GM12878 (cell line): ENCODE measurements around the gene SLC36A4. TPM values are rescaled to one million over a fixed set of nuclear protein-coding genes. Genes with fewer than 3 reads are reported as not detected.

Source experiments
- ATF2 ChIP-seq: IDR thresholded peaks from 2 replicates; pipeline ENCODE4 v1.6.1; 2012; ENCODE audit warnings: low read length, inconsistent platforms
- BCL3 ChIP-seq: IDR thresholded peaks from 2 replicates; pipeline ENCODE4 v1.6.1; 2011; ENCODE audit warnings: borderline replicate concordance, low read depth, mild to moderate bottlenecking, moderate library complexity, low read length; ENCODE audit not compliant: insufficient read depth, poor library complexity, severe bottlenecking
- CBX3 ChIP-seq: fragments of 200-600 bp; sonication (generic); IDR thresholded peaks from 2 replicates; pipeline ENCODE4 v1.6.1; 2016; ENCODE audit warnings: low read depth, borderline replicate concordance
- CHD1 ChIP-seq: IDR thresholded peaks from 2 replicates; pipeline ENCODE4 v1.6.1; 2012; ENCODE audit warnings: low read depth, low read length, improper control_type of control experiment
- CTCF ChIP-seq, 3 experiments: IDR thresholded peaks in 2 of 3; conservative IDR thresholded peaks in 1 of 3; 2 replicates each; pipeline ENCODE4 v1.5.1; 2011; ENCODE audit warnings: low read depth in 3 of 3, low read length in 3 of 3, mild to moderate bottlenecking in 3 of 3, control low read depth in 2 of 3, moderate library complexity in 2 of 3, inconsistent platforms in 1 of 3, mixed read lengths in 1 of 3; ENCODE audit not compliant: control insufficient read depth in 2 of 3, insufficient read depth in 1 of 3; ENCODE audit errors: extremely low read depth in 1 of 3
- KLF5 ChIP-seq: fragments of 450-650 bp; IDR thresholded peaks from 2 replicates; pipeline ENCODE4 v1.6.1; 2014; ENCODE audit warnings: mild to moderate bottlenecking; ENCODE audit not compliant: partially characterized antibody
- MAX ChIP-seq: IDR thresholded peaks from 2 replicates; pipeline ENCODE4 v1.6.1; 2012; ENCODE audit warnings: low read depth, low read length, improper control_type of control experiment
- MEF2B ChIP-seq: fragments of 450-650 bp; IDR thresholded peaks from 2 replicates; pipeline ENCODE4 v1.6.1; 2018; ENCODE audit warnings: mild to moderate bottlenecking, moderate library complexity; ENCODE audit not compliant: partially characterized antibody, poor library complexity, severe bottlenecking
- MLLT1 ChIP-seq: fragments of 450-650 bp; IDR thresholded peaks from 2 replicates; pipeline ENCODE4 v1.6.1; 2016; ENCODE audit warnings: mild to moderate bottlenecking
- MXI1 ChIP-seq: fragments of 150-350 bp; IDR thresholded peaks from 2 replicates; pipeline ENCODE4 v1.6.1; 2011; ENCODE audit warnings: low read depth, mild to moderate bottlenecking, inconsistent platforms, low read length, improper control_type of control experiment
- NR2C1 ChIP-seq: fragments of 450-650 bp; IDR thresholded peaks from 2 replicates; pipeline ENCODE4 v1.6.1; 2017; ENCODE audit warnings: antibody characterized with exemption, mild to moderate bottlenecking, moderate library complexity
- RAD21 ChIP-seq: IDR thresholded peaks from 2 replicates; pipeline ENCODE4 v1.6.1; 2011; ENCODE audit warnings: mild to moderate bottlenecking, low read depth, low read length, moderate library complexity; ENCODE audit not compliant: insufficient read depth
- RELA ChIP-seq: fragments of 450-650 bp; IDR thresholded peaks from 2 replicates; pipeline ENCODE4 v1.8.0; 2014; ENCODE audit warnings: borderline replicate concordance; ENCODE audit not compliant: partially characterized antibody
- SMC3 ChIP-seq: IDR thresholded peaks from 2 replicates; pipeline ENCODE4 v1.6.1; 2011; ENCODE audit warnings: low read length, improper control_type of control experiment, borderline replicate concordance
- SREBF2 ChIP-seq: IDR thresholded peaks from 2 replicates; pipeline ENCODE4 v1.6.1; 2012; ENCODE audit warnings: mild to moderate bottlenecking, low read length
- SRF ChIP-seq, 2 experiments: IDR thresholded peaks; 2 replicates each; pipeline ENCODE4 v1.6.1; 2011; ENCODE audit warnings: low read depth in 2 of 2, low read length in 2 of 2, mild to moderate bottlenecking in 1 of 2, moderate library complexity in 1 of 2
- TARDBP ChIP-seq: IDR thresholded peaks from 2 replicates; pipeline ENCODE4 v1.6.1; 2016; ENCODE audit warnings: borderline replicate concordance
- TBL1XR1 ChIP-seq: IDR thresholded peaks from 2 replicates; pipeline ENCODE4 v1.6.1; 2012; ENCODE audit warnings: low read depth, low read length, improper control_type of control experiment
- YBX1 ChIP-seq: fragments of 450-650 bp; IDR thresholded peaks from 2 replicates; pipeline ENCODE4 v1.6.1; 2016; ENCODE audit warnings: antibody characterized with exemption
- YY1 ChIP-seq: IDR thresholded peaks from 2 replicates; pipeline ENCODE4 v1.6.1; 2011; ENCODE audit warnings: low read depth, mild to moderate bottlenecking, low read length
- ZBED1 ChIP-seq: IDR thresholded peaks from 2 replicates; pipeline ENCODE4 v1.6.1; 2016; ENCODE audit warnings: borderline replicate concordance
- ZNF217 ChIP-seq: fragments of 450-650 bp; IDR thresholded peaks from 2 replicates; pipeline ENCODE4 v1.6.1; 2017; ENCODE audit warnings: antibody characterized with exemption, mild to moderate bottlenecking
- polyA plus RNA-seq, 11 experiments: library from polyadenylated mRNA; depleted of rRNA in 4 of 11; unstranded in 6 of 11; stranded (reverse) in 5 of 11; fragments of >200 nt; fragmentation: Nextera tagmentation in 4 of 11; fragmentation: Illumina TruSeq in 1 of 11; extraction: Ambion mirVana in 4 of 11; extraction: Trizol in 1 of 11; gene quantifications; 1 replicate in 1 of 11; 2 replicates in 10 of 11; pipeline versions ENCODE4 v1.2.1 to v1.2.3, GENCODE V29; 2011 to 2016; ENCODE audit warnings: inconsistent platforms in 2 of 11, missing spikeins in 2 of 11, low read depth in 1 of 11
- total RNA-seq, 4 experiments: library from RNA; depleted of rRNA in 3 of 4; stranded (reverse); fragments of >200 nt in 3 of 4; fragmentation: Illumina TruSeq in 1 of 4; extraction: Trizol in 1 of 4; gene quantifications; 2 replicates each; pipeline versions ENCODE4 v1.2.1 to v1.2.3, GENCODE V29; 2013 to 2021
- TF ChIP-seq, protein P1 (sequence below): fragments of 450-650 bp; IDR thresholded peaks from 2 replicates; pipeline ENCODE4 v1.6.1; 2017; ENCODE audit warnings: low read depth, mild to moderate bottlenecking, moderate library complexity

The SLC36A4 gene
- total and polyA plus RNA-seq, 10 of the 15 experiments (the other 5 are each of a cell fraction or from before 2014, with no cell fraction given): 1.4 to 12.5 (median 5.2) TPM

- no peak for TF ChIP-seq YBX1
- TF ChIP-seq RELA: no peak
- TF ChIP-seq KLF5: no peak
- no peak for TF ChIP-seq SRF (IDR thresholded peaks at IDR 0.05; ENCODE audit: low read depth in 2 of 2, low read length in 2 of 2)
- peak; percentile 81; the same call in 1 of the 2 replicates for TF ChIP-seq YY1
- no peak for TF ChIP-seq ZBED1
- 0 out of 2 replicates have a peak, but pooled peaks have one; percentile 16 for TF ChIP-seq MXI1
- no peak for TF ChIP-seq ATF2
- no peak for TF ChIP-seq MLLT1
- TF ChIP-seq MEF2B: no peak
- TF ChIP-seq CBX3: no peak
- TF ChIP-seq SREBF2: no peak
- TF ChIP-seq TBL1XR1: 0 out of 2 replicates have a peak, but pooled peaks have one; percentile 42
- no peak for TF ChIP-seq TARDBP
- no peak for TF ChIP-seq CHD1
- TF ChIP-seq BCL3: no peak
- peak; percentile 95 to 99 (median 98); a peak in 5 of 6 replicates for TF ChIP-seq CTCF (IDR thresholded peaks at IDR 0.05 in 2 of 3, conservative IDR thresholded peaks at IDR 0.05 in 1 of 3; ENCODE audit: control insufficient read depth in 2 of 3, extremely low read depth in 1 of 3, insufficient read depth in 1 of 3, low read depth in 3 of 3, low read length in 3 of 3)
- TF ChIP-seq SMC3: peak; percentile 98
- TF ChIP-seq RAD21: peak; percentile 98
- no peak for TF ChIP-seq ZNF217
- TF ChIP-seq NR2C1: no peak
- no peak for TF ChIP-seq MAX
- TF ChIP-seq, protein P1, sequence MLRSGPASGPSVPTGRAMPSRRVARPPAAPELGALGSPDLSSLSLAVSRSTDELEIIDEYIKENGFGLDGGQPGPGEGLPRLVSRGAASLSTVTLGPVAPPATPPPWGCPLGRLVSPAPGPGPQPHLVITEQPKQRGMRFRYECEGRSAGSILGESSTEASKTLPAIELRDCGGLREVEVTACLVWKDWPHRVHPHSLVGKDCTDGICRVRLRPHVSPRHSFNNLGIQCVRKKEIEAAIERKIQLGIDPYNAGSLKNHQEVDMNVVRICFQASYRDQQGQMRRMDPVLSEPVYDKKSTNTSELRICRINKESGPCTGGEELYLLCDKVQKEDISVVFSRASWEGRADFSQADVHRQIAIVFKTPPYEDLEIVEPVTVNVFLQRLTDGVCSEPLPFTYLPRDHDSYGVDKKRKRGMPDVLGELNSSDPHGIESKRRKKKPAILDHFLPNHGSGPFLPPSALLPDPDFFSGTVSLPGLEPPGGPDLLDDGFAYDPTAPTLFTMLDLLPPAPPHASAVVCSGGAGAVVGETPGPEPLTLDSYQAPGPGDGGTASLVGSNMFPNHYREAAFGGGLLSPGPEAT: no peak
Observed at GRCh38 chr11:93234602-93235207, 36.9 kb upstream of the SLC36A4 start (continued).
